Thoracic aorta (tissue), 2 donors: Measurements from ENCODE around the gene ZNFX1. TPM values are rescaled to one million over a fixed set of nuclear protein-coding genes. Genes with fewer than 3 reads are reported as not detected.

Experiments
- ATAC-seq: fragments of 150-250 bp; one replicate; pipeline ENCODE4 v1.8.0; 2017; ENCODE audit warnings: low read depth; ENCODE audit not compliant: insufficient number of reproducible peaks, low FRiP score
- DNase-seq: peaks from one replicate; pipeline ENCODE4 v3.0.0-alpha.2; 2020; ENCODE audit warnings: low spot score
- H3K27ac ChIP-seq, 2 donors: fragments of 200-600 bp; sonication (generic); 1 replicate in 1 of 2; 2 replicates in 1 of 2; pipeline ENCODE4 v1.5.1; 2016; ENCODE audit warnings: mild to moderate bottlenecking in 2 of 2, moderate library complexity in 2 of 2
- H3K27me3 ChIP-seq: fragments of 200-600 bp; sonication (generic); replicated peaks from 2 replicates; pipeline ENCODE4 v1.6.0; 2016; ENCODE audit warnings: mild to moderate bottlenecking; ENCODE audit not compliant: insufficient read depth
- H3K36me3 ChIP-seq: fragments of 200-600 bp; sonication (generic); one replicate; pipeline ENCODE4 v1.5.1; 2016
- H3K4me1 ChIP-seq, 2 donors: fragments of 200-600 bp; sonication (generic); 1 replicate in 1 of 2; 2 replicates in 1 of 2; pipeline versions ENCODE4 v1.5.1 to v1.6.0; 2016; ENCODE audit warnings: low read depth in 2 of 2, mild to moderate bottlenecking in 1 of 2; ENCODE audit not compliant: control insufficient read depth in 1 of 2
- H3K4me3 ChIP-seq: fragments of 200-600 bp; sonication (generic); 2 replicates; pipeline ENCODE4 v1.5.1; 2016; ENCODE audit warnings: mild to moderate bottlenecking
- H3K9me3 ChIP-seq: fragments of 200-600 bp; sonication (generic); 2 replicates; pipeline ENCODE4 v1.5.1; 2016
- CTCF ChIP-seq: fragments of 200-600 bp; sonication (generic); IDR thresholded peaks from one replicate; pipeline ENCODE4 v1.5.1; 2019; ENCODE audit warnings: antibody characterized with exemption
- total RNA-seq, 2 donors: library from RNA; depleted of rRNA; stranded (reverse); fragments of >200 nt; gene quantifications; one replicate each; pipeline versions ENCODE4 v1.1.0 to v1.2.3, GENCODE V29; 2016

The ZNFX1 gene
- total RNA-seq, 2 donors from 2014 or later, result 65.3 to 74.7 TPM

DNA sequence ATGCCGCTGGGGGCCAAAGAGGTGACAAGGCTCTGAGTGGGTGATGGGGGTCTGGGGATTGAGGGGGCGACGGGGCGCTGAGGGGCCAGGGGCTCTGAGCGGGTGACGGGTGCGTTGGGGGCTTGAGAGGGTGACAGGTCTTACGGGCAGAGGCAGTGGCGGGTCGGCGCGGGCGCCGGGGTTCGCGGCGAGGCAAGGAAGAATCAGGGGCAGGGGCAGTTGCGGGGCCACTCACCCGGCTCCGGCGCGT, 146 bp downstream of the ZNFX1 start:
- DNase-seq (no peak), ATAC-seq (no peak)
- TF ChIP-seq CTCF, result no peak
- peaks cover 9% of the 10 kb centered on the region for H3K9me3 ChIP-seq
- H3K36me3 ChIP-seq, result peaks cover 34% of the 10 kb centered on the region
- H3K27ac ChIP-seq, result peak overlapping the region; percentile 92
- peak overlapping the region; percentile 90 for H3K4me3 ChIP-seq
- H3K4me1 ChIP-seq, result peaks cover 29 to 56% of the 10 kb centered on the region in 2 donors
- H3K27me3 ChIP-seq, result no peaks in the 10 kb centered on the region

- Histone ChIP-seq H3K4me3 (peak overlapping the region; percentile 90), H3K36me3 (peaks cover 34% of the 10 kb centered on the region), H3K9me3 (peaks cover 9% of the 10 kb centered on the region), H3K27me3 (no peaks in the 10 kb centered on the region), H3K27ac (peak overlapping the region; percentile 92), H3K4me1 (peaks cover 31 to 51% of the 10 kb centered on the region in 2 donors)
- no peak for ATAC-seq
- no peak for TF ChIP-seq CTCF
- no peak for DNase-seq
These were observed 684 bp downstream of the ZNFX1 start for GRCh38 chr20:49276961-49277785.

GRCh38 chr20:49276161-49276960, 1.5 kb downstream of the ZNFX1 start:
- Histone ChIP-seq H3K36me3 (peaks cover 27% of the 10 kb centered on the region), H3K9me3 (peaks cover 9% of the 10 kb centered on the region), H3K4me1 (peaks cover 31 to 52% of the 10 kb centered on the region in 2 donors), H3K27me3 (no peaks in the 10 kb centered on the region), H3K27ac (peak overlapping the region; percentile 92), H3K4me3 (peak overlapping the region; percentile 90)
- ATAC-seq (peak; percentile 21), DNase-seq (no peak)
- no peak for TF ChIP-seq CTCF

- Histone ChIP-seq H3K27ac (peak overlapping the region in 1 of 2 donors; percentile 92), H3K4me1 (peaks cover 28 to 54% of the 10 kb centered on the region in 2 donors), H3K9me3 (peaks cover 2% of the 10 kb centered on the region), H3K4me3 (peak overlapping the region; percentile 90), H3K36me3 (peaks cover 26% of the 10 kb centered on the region), H3K27me3 (no peaks in the 10 kb centered on the region)
- ATAC-seq (no peak), DNase-seq (no peak)
- TF ChIP-seq CTCF, result no peak
These were observed 2.2 kb downstream of the ZNFX1 start for GRCh38 chr20:49275636-49276035.

DNA sequence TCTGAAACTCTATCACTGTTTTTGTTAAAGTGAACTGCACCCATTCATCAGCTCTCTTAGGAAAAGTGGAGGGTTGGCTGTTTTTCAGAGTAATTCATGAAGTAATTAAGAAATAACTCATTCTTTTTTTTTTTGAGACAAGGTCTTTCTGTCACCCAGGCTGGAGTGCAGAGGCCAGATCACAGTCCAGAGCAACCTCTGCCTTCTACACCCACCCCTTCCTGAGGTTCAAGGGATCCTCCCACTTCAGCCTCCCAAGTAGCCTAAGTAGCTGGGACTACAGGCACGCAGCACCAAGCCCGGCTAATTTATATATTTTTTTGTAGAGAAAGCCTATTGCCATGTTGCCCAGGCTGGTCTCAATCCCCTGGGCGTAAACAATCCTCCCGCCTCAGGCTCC, 2.6 kb downstream of the ZNFX1 start:
- peak overlapping the region; percentile 90 for H3K4me3 ChIP-seq
- peak overlapping the region in 1 of 2 donors; percentile 92 for H3K27ac ChIP-seq
- ATAC-seq (no peak), DNase-seq (no peak)
- peaks cover 26% of the 10 kb centered on the region for H3K36me3 ChIP-seq
- TF ChIP-seq CTCF, result no peak
- H3K4me1 ChIP-seq, result peaks cover 28 to 54% of the 10 kb centered on the region in 2 donors
- no peaks in the 10 kb centered on the region for H3K27me3 ChIP-seq
- H3K9me3 ChIP-seq, result no peaks in the 10 kb centered on the region
